HG03066 (cell line): Measurements from ENCODE around the gene DLAT.
"Not testable (repeated sequence)": the region's sequence is repeated elsewhere in the genome, so short reads cannot be mapped to it uniquely, and the experiment has no call there.

Source experiments
- ATAC-seq: cut with Tn5 transposase; IDR thresholded peaks from one replicate; pipeline ENCODE4 v1.9.1; 2021; ENCODE audit warnings: low read depth; ENCODE audit not compliant: unreplicated experiment

The DLAT gene

GRCh38 chr11:112024773-112025678 lies at the start of gene DLAT:
Gene DLAT (plus strand): TSS chr11:112025408. CDS start chr11:112025473, 65 bp downstream.
- peak; percentile 67 for ATAC-seq

GRCh38 chr11:111976119-111976766 lies 49.0 kb upstream of the DLAT start:
- ATAC-seq: no peak

GRCh38 chr11:111976767-111977145 lies 48.5 kb upstream of the DLAT start:
- ATAC-seq: no peak

- no peak for ATAC-seq
Observed at GRCh38 chr11:111977146-111978027, 47.8 kb upstream of the DLAT start.

GRCh38 chr11:111978028-111978771 lies 47.0 kb upstream of the DLAT start:
- ATAC-seq: no peak

- no peak for ATAC-seq
Observed at GRCh38 chr11:111980062-111980461, 45.1 kb upstream of the DLAT start.

GRCh38 chr11:111981270-111981669 lies 43.9 kb upstream of the DLAT start:
- no peak for ATAC-seq

- peak; percentile 60 for ATAC-seq
Observed at GRCh38 chr11:111982019-111982464, 43.2 kb upstream of the DLAT start.

GRCh38 chr11:111982541-111983186 lies 42.5 kb upstream of the DLAT start:
- ATAC-seq: no peak

GRCh38 chr11:111983187-111983986 lies 41.8 kb upstream of the DLAT start:
- ATAC-seq: no peak

- ATAC-seq: no peak
Observed at GRCh38 chr11:111986589-111986988, 38.6 kb upstream of the DLAT start.

- ATAC-seq: no peak
Observed at GRCh38 chr11:111990381-111990780, 34.8 kb upstream of the DLAT start.

- no peak for ATAC-seq
Observed at GRCh38 chr11:111992206-111992855, 32.9 kb upstream of the DLAT start.

GRCh38 chr11:111996129-111996528 lies 29.1 kb upstream of the DLAT start:
- ATAC-seq: no peak

GRCh38 chr11:111996669-111997068 lies 28.5 kb upstream of the DLAT start:
- ATAC-seq: not testable (repeated sequence)

- no peak for ATAC-seq
Observed at GRCh38 chr11:111999111-111999510, 26.1 kb upstream of the DLAT start.

- ATAC-seq: no peak
Observed at GRCh38 chr11:112000703-112001102, 24.5 kb upstream of the DLAT start.

GRCh38 chr11:112002491-112003216 lies 22.6 kb upstream of the DLAT start:
- no peak for ATAC-seq
